ENCODE data around the gene IL27RA.
"Not testable (repeated sequence)": the region's sequence is repeated elsewhere in the genome, so short reads cannot be mapped to it uniquely, and the experiment has no call there.

DNA sequence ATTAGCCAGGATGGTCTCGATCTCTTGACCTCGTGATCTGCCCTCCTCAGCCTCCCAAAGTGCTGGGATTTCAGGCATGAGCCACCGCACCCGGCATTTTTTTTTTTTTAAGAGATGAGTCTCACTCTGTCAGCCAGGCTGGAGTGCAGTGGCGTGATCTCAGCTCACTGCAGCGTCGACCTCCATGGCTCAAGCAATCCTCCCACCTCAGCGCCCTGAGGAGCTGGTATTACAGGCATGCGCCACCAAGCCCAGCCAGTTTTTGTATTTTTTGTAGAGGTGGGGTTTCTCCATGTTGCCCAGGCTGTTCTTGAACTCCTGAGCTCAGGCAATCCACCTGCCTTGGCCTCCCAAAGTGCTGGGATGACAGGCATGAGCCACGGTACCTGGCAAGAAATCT, 16.3 kb downstream of the IL27RA start:
- TF ChIP-seq, protein P1, sequence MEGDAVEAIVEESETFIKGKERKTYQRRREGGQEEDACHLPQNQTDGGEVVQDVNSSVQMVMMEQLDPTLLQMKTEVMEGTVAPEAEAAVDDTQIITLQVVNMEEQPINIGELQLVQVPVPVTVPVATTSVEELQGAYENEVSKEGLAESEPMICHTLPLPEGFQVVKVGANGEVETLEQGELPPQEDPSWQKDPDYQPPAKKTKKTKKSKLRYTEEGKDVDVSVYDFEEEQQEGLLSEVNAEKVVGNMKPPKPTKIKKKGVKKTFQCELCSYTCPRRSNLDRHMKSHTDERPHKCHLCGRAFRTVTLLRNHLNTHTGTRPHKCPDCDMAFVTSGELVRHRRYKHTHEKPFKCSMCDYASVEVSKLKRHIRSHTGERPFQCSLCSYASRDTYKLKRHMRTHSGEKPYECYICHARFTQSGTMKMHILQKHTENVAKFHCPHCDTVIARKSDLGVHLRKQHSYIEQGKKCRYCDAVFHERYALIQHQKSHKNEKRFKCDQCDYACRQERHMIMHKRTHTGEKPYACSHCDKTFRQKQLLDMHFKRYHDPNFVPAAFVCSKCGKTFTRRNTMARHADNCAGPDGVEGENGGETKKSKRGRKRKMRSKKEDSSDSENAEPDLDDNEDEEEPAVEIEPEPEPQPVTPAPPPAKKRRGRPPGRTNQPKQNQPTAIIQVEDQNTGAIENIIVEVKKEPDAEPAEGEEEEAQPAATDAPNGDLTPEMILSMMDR (conservative IDR thresholded peaks at IDR 0.05; ENCODE audit: low read depth in 2 of 2), result not testable (repeated sequence)
- TF ChIP-seq JUNB (IDR thresholded peaks at IDR 0.05; ENCODE audit: unreplicated experiment), result not testable (repeated sequence)

Data from GM23338 (cell line).